Stimulated activated naive CD8-positive, alpha-beta T cell treated with anti-CD3 and anti-CD28 coated beads, Interleukin-15, Interleukin-2, amounts not matched to agents 100 ng/mL and 50 ng/mL, for 24 hours (primary cell): ENCODE measurements around the gene HIGD2A.

Experiments used
- H3K27ac Mint-ChIP-seq: one replicate; pipeline ENCODE4 v1.8.0; 2021; ENCODE audit warnings: mild to moderate bottlenecking, mixed read lengths
- H3K27me3 Mint-ChIP-seq: one replicate; pipeline ENCODE4 v1.8.0; 2021; ENCODE audit warnings: mixed read lengths
- H3K36me3 Mint-ChIP-seq: one replicate; pipeline ENCODE4 v1.8.0; 2021; ENCODE audit warnings: low read depth, mixed read lengths
- H3K4me1 Mint-ChIP-seq: one replicate; pipeline ENCODE4 v1.8.0; 2021; ENCODE audit warnings: low read depth, mixed read lengths
- H3K4me3 Mint-ChIP-seq: one replicate; pipeline ENCODE4 v1.8.0; 2021; ENCODE audit warnings: mild to moderate bottlenecking, mixed read lengths
- H3K9me3 Mint-ChIP-seq: one replicate; pipeline ENCODE4 v1.8.0; 2021; ENCODE audit warnings: mixed read lengths

The HIGD2A gene, protein sequence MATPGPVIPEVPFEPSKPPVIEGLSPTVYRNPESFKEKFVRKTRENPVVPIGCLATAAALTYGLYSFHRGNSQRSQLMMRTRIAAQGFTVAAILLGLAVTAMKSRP

DNA sequence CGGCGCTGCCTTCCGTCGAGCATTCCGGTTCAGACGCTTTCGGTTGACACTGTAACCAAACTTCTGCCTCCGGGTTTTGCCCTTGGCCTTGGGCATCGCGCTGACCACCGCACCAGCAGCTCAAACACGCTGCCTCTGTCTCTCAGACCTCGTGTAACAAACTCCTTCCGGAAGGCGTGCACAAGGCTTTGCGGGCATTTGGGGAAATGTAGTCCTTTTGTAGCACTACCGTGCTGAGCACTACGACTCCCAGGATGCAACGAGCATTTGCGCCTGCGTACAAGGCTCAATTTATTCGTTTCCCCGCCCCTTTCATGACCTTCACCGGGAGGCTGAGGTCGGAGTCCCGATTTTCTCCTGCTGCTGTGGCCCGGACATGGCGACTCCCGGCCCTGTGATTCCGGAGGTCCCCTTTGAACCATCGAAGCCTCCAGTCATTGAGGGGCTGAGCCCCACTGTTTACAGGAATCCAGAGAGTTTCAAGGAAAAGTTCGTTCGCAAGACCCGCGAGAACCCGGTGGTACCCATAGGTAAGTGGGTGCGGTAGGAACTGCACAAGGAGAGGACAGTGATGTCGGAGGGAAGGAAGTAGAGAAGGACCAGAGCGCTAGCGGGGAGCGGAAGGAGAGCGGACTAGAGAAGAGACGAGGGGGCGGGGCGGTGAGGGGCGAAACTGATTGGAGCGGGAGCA lies at the start of gene HIGD2A, which contains the start of gene NOP16:
HIGD2A (plus strand) TSS at position 308 of the 691 bp plus-strand sequence; CDS start at position 377, 69 bp downstream.
NOP16 (minus strand) TSS at position 155 of the 691 bp plus-strand sequence; CDS start at position 96, 59 bp downstream.
- no peaks in the 10 kb centered on the region for H3K9me3 Mint-ChIP-seq
- H3K4me3 Mint-ChIP-seq, result peak within 1 kb of the TSS; percentile 96
- peak within 1 kb of the TSS; percentile 99 for H3K27ac Mint-ChIP-seq
- H3K36me3 Mint-ChIP-seq, result peaks cover 75% of the 10 kb centered on the region
- H3K27me3 Mint-ChIP-seq, result no peaks in the 10 kb centered on the region
- peaks cover 27% of the 10 kb centered on the region for H3K4me1 Mint-ChIP-seq

DNA sequence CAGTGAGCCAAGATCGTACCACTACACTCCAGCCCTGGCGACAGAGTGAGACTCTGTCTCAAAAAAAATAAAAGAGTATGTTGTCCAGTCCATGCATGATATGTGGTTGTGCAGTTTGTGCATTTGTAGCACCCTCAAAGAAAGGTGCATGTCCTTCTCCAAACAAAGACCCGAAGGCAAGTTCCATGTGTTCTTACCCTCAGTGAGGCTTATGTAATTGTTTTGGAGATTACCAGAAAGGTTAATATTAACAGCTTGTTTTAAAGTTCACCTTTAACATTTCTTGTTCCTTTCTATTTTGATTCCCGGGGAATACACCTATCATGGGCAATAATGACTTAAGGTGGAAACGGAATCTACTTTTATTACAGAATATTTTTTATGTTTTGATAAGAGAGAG lies 49.2 kb upstream of the HIGD2A start:
- Mint-ChIP-seq H3K9me3 (no peaks in the 10 kb centered on the region), H3K36me3 (peaks cover 32% of the 10 kb centered on the region), H3K4me1 (no peaks in the 10 kb centered on the region), H3K4me3 (no peak overlapping the region), H3K27ac (no peak overlapping the region), H3K27me3 (no peaks in the 10 kb centered on the region)

DNA sequence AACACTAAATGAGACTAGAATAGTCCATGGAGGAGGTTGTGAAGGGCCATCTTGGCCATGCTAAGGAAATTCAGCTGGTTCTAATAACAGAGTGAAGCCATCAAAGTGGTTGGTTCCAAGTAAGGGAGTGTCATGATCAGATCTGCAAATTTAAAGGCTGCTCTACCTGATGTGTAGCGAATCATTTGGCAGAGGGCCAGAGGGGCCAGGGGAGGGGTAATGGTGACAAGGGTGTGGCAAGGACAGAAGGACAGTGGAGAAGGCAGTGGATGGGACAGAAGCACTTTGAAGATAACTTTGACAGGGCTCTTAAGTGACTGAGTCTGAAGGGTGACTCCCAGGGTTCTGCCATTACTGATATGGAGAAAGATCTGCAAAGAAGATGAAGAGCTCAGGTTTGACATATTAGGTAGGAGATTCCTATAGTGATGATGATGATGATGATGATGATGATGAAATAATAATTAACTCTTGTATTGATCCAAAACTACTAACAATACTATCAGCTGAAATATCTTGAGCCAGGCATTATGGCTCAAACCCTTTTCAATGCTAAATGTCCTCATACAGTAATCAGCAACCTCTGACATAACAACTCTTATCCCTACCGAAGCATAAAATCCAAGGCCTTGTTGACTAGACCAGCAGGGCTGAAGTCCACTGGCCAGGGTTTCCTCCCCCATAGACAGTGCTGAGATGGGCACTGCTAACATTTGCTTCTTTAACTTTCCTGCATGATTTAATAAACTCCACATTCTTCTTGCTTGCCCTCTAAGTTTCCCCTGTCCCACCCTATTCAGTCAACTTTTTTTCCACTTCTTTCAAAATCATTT lies 47.0 kb upstream of the HIGD2A start:
- H3K9me3 Mint-ChIP-seq, result no peaks in the 10 kb centered on the region
- H3K27ac Mint-ChIP-seq, result no peak overlapping the region
- H3K36me3 Mint-ChIP-seq, result peaks cover 25% of the 10 kb centered on the region
- H3K4me1 Mint-ChIP-seq, result no peaks in the 10 kb centered on the region
- H3K4me3 Mint-ChIP-seq, result no peak overlapping the region
- H3K27me3 Mint-ChIP-seq, result no peaks in the 10 kb centered on the region

DNA sequence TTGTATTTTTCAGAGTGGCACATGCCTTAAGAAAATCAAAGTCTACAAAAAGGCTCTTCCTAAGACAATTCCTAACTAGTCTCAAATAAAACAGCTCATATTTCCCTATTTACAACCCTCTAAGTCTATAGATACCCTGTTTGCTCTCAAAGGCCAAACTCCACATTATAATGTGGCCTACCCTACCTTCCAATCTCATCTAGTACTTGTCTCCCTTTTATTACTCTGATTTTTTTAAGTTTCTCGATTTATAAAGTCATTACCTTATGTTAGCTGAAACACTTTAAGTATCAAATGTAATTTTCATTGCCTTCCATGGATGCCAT lies 46.4 kb upstream of the HIGD2A start:
- Mint-ChIP-seq H3K4me1 (no peaks in the 10 kb centered on the region), H3K36me3 (peaks cover 20% of the 10 kb centered on the region), H3K4me3 (no peak overlapping the region), H3K27ac (no peak overlapping the region), H3K27me3 (no peaks in the 10 kb centered on the region), H3K9me3 (no peaks in the 10 kb centered on the region)

DNA sequence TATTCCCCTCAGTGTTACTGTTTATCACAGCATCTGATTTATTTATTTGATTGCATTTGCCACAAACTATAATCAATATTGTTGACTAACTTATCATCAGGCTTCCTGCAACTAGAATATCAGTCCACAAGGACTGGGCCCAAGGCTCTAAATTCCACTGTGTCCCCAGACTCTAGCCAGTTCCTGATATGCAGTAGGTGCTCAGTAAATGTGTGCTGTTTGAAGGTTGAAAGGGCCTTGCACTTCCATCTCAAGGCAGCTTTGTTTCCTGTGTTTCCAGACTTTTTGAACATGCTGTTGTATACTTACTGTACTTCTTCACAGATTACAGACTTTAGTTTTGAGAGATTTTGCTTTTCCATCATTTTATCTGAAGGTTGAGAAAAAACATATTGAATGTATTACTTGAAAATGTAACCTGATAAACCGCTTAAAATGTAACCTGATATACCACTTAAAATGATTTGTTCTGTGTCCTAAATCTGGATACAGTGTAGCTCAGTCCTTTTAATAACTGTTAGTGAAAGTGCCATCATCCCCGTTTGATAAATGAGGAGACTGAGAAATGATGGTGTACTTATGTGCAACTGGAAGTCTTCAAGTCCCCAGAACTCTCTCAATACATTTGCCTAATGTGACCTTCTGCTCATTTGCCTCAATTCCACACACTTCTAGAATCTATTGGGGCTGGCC lies 45.6 kb upstream of the HIGD2A start:
- H3K27me3 Mint-ChIP-seq, result no peaks in the 10 kb centered on the region
- H3K4me3 Mint-ChIP-seq, result no peak overlapping the region
- peaks cover 18% of the 10 kb centered on the region for H3K36me3 Mint-ChIP-seq
- H3K9me3 Mint-ChIP-seq, result no peaks in the 10 kb centered on the region
- no peaks in the 10 kb centered on the region for H3K4me1 Mint-ChIP-seq
- H3K27ac Mint-ChIP-seq, result no peak overlapping the region

DNA sequence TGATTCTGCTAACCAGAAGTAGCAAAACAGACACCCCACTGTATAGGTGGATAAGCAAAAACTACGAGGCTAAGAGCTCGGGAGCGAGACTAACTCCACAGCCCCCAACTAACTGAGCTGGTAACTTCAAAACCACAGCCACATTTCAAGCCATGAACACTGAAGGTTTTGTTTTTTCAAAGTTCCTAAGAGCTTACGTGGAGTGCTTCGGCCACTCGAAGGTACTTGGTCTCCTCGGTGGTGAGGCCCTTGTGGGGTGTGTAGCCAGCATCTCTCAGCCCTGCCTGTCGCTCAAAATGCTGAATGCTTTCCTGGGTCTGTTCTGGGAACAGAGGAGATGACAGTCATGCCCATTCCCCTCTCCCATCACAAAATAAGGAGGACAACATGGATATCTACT lies 38.1 kb upstream of the HIGD2A start:
- Mint-ChIP-seq H3K4me3 (no peak overlapping the region), H3K27ac (peak overlapping the region; percentile 18), H3K36me3 (peaks cover 53% of the 10 kb centered on the region), H3K9me3 (no peaks in the 10 kb centered on the region), H3K4me1 (no peaks in the 10 kb centered on the region), H3K27me3 (no peaks in the 10 kb centered on the region)

DNA sequence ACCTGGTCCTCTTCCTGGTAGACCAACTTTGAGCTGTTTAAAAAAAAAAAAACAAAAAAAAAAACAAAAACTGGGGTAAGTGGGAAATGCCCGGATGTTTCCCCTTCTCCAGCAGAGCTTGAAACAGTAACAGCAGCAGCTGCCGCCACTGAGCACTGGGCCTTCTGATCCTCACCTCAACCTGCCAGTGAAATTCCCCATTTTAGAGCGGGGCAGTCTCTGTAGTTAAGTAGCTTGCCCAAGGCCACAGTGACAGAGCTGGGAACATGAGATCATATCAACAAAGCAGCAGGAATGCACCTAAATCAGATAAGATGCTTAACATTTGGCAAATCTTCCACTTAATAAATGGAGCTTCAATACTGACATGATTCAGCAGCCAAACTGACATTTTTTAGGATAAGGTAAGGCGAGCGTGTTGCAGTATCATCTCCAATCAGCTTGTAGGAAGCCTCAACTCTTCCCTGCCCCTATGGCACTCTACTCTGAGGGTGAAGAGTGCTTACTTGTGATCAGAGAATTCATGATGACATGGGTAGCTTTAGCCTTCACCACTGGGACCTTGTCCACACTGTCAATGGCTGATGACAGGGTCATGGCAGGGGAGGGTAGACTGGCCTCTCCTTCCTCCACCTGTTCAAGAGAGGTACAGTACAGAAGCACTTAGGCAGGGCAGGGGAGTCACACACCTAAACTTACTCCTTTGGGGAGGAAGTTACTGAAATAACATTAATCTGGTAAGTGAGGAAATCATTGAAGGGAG lies 36.3 kb upstream of the HIGD2A start:
- Mint-ChIP-seq H3K36me3 (peaks cover 51% of the 10 kb centered on the region), H3K27ac (no peak overlapping the region), H3K4me1 (peaks cover 2% of the 10 kb centered on the region), H3K4me3 (no peak overlapping the region), H3K27me3 (no peaks in the 10 kb centered on the region), H3K9me3 (no peaks in the 10 kb centered on the region)

DNA sequence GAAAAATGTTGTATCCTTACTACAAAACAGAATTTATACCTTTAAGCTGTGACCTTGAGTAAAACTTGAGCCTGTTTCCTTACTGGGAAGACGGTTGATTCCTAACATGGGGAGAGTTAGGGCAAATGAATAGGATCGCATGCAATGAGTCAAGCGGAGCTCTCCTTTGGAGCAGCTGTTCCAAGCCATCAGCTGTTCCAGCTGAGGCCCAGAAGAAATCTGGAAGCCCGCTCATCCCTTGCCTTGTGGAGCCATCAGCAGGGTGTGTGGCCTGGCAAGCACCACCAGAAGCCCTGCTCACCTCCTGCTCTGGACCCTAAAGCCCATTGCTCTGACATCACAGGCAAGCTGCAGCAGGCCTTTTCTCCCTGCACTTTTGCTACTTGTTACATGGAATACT lies 35.0 kb upstream of the HIGD2A start:
- Mint-ChIP-seq H3K27me3 (no peaks in the 10 kb centered on the region), H3K4me1 (peaks cover 12% of the 10 kb centered on the region), H3K9me3 (no peaks in the 10 kb centered on the region), H3K4me3 (no peak overlapping the region), H3K27ac (no peak overlapping the region), H3K36me3 (peaks cover 53% of the 10 kb centered on the region)

DNA sequence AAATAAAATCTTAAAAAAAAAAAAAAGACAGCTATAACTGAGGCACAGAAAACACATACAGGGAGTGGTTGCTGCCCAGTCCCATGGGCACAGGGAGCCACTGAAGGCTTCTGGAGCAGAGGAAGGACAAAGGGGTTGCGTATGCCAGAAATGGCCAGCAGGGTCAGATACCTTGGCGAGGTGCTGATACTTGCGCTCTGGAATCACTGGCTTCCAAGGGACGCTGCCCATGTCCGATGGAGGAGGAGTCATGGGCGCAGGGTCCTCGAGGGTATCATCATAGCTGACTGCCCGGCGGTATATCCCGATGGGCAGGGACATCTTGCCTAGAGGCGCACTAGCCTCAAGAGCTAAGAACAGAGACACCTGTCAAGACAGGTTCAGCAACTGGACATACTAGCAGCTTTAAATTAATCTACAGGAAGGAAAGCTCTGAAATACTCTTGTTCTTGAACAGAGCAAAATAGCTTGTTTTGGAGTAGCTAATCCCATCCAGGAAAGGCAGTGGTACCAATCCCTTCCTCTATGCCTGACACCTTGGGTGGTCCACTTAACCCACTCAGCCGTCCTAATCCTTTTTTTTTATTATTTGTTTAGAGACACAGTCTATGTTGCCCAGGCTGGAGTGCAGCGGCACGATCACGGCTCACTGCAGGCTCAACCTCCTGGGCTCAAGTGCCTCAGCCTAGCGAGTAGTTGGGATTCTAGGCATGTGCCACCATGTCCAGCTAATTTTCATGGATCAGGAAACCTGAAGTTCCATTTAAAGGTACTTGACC lies 33.0 kb upstream of the HIGD2A start:
- no peaks in the 10 kb centered on the region for H3K27me3 Mint-ChIP-seq

DNA sequence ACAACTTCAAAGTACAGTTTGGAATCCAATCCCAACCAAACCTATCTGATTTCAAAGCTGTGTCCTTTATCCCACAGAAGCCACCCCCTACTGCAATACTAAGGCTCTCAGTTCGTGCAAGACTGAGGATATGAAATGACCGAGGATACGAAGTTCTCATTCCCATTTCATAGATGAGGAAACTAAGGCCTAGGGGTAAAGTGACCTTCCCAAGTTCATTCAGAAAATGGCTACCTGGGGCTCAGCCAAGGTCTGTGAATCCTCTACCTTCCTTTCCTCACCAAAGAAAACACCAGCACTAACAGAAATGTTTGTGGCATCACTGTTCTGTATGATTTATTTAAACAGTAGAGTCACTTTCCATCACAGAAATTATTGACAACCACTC lies 32.4 kb upstream of the HIGD2A start:
- Mint-ChIP-seq H3K36me3 (peaks cover 43% of the 10 kb centered on the region), H3K27ac (no peak overlapping the region), H3K4me3 (no peak overlapping the region), H3K27me3 (no peaks in the 10 kb centered on the region), H3K4me1 (peaks cover 20% of the 10 kb centered on the region), H3K9me3 (no peaks in the 10 kb centered on the region)

More for the DNA sequence above, 33.0 kb upstream of the HIGD2A start:
- Mint-ChIP-seq H3K36me3 (peaks cover 46% of the 10 kb centered on the region), H3K4me3 (no peak overlapping the region), H3K9me3 (no peaks in the 10 kb centered on the region), H3K4me1 (peaks cover 20% of the 10 kb centered on the region), H3K27ac (no peak overlapping the region)

DNA sequence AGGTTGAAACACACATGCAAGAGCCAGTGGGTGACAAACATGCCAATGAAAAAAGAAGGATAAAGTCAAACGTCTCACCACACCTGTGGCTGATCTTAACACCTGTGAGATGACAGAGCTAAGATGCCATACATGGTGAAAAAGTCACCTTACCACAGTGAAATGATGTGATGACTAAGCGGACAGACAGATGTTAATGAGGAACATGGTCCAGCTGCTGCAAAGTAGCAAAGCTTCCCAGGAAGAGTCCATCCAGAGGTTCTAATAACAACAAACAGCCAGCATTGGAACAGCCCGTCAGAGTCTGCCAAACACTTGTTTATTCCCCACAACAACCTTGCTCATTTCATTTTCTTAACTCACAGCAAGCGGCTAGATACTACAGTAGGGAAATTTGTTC lies 28.9 kb upstream of the HIGD2A start:
- no peaks in the 10 kb centered on the region for H3K9me3 Mint-ChIP-seq
- H3K36me3 Mint-ChIP-seq, result peaks cover 25% of the 10 kb centered on the region
- H3K27ac Mint-ChIP-seq, result peak overlapping the region; percentile 59
- H3K27me3 Mint-ChIP-seq, result no peaks in the 10 kb centered on the region
- peaks cover 33% of the 10 kb centered on the region for H3K4me1 Mint-ChIP-seq
- peak overlapping the region; percentile 80 for H3K4me3 Mint-ChIP-seq

DNA sequence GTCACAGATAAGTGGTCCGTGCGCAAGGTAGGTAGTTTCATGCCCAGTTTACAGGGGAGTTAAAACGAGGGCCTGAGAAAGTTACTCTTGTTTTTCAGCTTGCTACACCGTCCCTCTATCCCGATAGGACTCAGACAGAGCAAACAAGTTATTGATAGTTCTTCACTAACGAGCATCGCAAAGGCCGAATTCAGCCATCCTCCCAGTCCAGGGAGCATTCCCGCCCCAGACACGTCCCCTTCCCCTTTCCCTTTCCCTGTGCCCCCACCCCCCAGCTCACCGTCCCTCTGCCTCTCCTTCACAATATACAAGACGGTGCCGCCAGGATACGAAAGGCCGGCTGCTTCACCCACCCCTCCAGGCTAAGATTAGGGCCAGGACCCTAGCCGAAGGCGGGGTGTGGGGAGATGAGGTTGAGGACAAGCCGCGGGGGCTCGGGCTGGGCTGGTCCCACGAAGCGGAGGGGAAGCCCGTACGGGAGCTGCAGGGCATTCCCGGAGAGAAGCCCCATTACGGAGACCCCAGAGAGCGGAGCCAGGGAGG lies 27.6 kb upstream of the HIGD2A start:
- Mint-ChIP-seq H3K36me3 (peaks cover 19% of the 10 kb centered on the region), H3K27ac (peak overlapping the region; percentile 97), H3K9me3 (no peaks in the 10 kb centered on the region), H3K27me3 (no peaks in the 10 kb centered on the region), H3K4me1 (peaks cover 33% of the 10 kb centered on the region), H3K4me3 (peak overlapping the region; percentile 98)

DNA sequence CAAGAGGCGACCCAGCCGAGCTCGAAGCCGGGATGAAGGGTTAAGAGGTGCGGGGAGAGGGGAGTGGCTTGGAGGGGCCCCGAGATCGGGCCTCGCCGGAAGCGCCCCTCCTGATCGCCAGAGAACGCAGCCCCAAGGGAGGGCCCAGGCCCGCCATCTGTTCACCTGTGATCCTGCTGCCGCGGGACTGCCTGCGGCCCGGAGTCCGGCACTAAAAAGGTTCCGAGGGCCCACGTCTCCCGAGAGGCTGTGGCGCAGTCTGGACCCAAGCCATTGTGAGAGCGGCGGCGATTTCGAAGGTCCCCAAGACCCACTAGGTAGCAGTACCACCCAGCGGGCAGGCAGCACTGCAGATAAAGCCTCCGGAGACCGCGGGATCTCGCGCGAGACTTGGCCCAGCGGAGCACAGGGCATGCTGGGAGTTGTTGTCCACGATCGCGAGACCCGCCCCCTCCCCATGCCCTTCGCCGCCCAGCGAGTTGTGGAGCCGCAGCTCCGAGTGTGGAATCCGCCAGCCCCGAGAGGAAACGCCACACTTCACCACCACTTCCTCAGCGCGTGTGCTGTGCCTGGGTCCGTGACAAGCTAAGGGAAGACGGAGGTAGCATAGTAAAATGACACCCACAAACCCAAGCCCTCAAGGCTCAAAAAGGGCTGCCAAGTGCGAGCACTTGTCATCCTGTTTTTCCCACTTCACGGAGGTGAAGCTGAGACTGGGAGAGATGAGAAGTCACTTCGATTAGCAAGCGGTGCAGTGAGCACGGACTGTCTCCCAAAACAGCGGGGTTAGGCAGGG lies 26.9 kb upstream of the HIGD2A start, which contains the start of gene KIAA1191:
KIAA1191 (minus strand) TSS at position 328 of the 796 bp plus-strand sequence. CDS start 2,256 bp downstream, outside the sequence.
- Mint-ChIP-seq H3K9me3 (no peaks in the 10 kb centered on the region), H3K27ac (peak within 1 kb of the TSS; percentile 97), H3K4me3 (peak within 1 kb of the TSS; percentile 98), H3K27me3 (no peaks in the 10 kb centered on the region), H3K36me3 (peaks cover 22% of the 10 kb centered on the region), H3K4me1 (peaks cover 36% of the 10 kb centered on the region)
